ENCODE measurements around the gene RFFL. TPM values are rescaled to one million over a fixed set of nuclear protein-coding genes. Genes with fewer than 3 reads are reported as not detected.
A peak's percentile ranks its signal among the peaks of the same experiment; 100 is the strongest.

RFFL gene
- total and polyA plus RNA-seq, 8 donors: 19.6 to 42.0 (median 22.2) TPM

DNA sequence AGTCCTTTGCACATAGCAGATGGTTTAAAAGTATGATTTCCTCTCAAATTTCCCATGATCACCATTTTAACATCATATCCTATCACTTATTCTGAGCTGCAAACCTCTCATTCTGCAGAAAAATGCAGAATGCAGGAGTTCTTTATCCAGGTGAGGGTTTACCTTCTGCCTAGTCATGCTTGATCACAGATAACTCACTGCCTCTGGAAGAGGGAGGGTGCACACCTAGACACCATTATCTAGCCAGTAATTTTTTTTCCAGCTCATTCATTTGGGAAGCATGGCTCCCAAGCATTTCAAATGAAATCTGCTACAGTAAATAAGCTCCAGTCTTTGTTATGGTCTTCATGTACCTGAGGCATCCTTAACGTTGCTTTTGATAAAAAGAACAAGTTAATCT lies 38.0 kb downstream of the RFFL start:
- Histone ChIP-seq H3K4me1 (peaks cover 7 to 42% of the 10 kb centered on the region in 2 donors), H3K27ac (no peak overlapping the region), H3K9me3 (no peaks in the 10 kb centered on the region), H3K36me3 (peaks cover 0 to 30% of the 10 kb centered on the region in 2 donors), H3K27me3 (no peaks in the 10 kb centered on the region), H3K4me3 (no peak overlapping the region)
- intact Hi-C loops (cut with DNase I): no loop called here
- ATAC-seq: no peak
- TF ChIP-seq, protein P1, sequence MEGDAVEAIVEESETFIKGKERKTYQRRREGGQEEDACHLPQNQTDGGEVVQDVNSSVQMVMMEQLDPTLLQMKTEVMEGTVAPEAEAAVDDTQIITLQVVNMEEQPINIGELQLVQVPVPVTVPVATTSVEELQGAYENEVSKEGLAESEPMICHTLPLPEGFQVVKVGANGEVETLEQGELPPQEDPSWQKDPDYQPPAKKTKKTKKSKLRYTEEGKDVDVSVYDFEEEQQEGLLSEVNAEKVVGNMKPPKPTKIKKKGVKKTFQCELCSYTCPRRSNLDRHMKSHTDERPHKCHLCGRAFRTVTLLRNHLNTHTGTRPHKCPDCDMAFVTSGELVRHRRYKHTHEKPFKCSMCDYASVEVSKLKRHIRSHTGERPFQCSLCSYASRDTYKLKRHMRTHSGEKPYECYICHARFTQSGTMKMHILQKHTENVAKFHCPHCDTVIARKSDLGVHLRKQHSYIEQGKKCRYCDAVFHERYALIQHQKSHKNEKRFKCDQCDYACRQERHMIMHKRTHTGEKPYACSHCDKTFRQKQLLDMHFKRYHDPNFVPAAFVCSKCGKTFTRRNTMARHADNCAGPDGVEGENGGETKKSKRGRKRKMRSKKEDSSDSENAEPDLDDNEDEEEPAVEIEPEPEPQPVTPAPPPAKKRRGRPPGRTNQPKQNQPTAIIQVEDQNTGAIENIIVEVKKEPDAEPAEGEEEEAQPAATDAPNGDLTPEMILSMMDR (IDR thresholded peaks at IDR 0.05): no peak
- no peak for DNase-seq

DNA sequence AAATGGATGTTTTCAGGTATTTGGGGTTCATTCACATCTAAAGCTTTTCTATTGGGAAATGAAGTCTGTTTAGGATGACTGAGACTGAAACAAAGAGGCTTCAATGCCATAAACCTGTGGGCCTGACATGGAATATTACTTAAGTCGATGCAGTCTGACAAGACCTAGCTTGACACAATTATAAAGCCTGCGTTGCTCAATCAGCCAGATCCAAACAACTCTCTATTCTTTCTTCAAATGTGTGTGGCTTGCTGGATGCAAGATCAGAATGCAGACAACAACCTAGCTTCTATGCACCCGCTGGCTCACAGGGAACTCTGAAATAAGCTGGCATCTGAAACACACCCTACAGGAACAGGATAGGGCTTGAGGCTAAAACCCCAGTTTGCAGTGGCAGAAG lies 40.0 kb downstream of the RFFL start:
- Histone ChIP-seq H3K9me3 (no peaks in the 10 kb centered on the region), H3K4me1 (peaks cover 7 to 33% of the 10 kb centered on the region in 2 donors), H3K27me3 (no peaks in the 10 kb centered on the region), H3K27ac (peak overlapping the region; percentile 63 to 86), H3K4me3 (no peak overlapping the region), H3K36me3 (peaks cover 0 to 45% of the 10 kb centered on the region in 2 donors)
- TF ChIP-seq, protein P1 (IDR thresholded peaks at IDR 0.05): no peak
- intact Hi-C loops (cut with DNase I): no loop called here
- DNase-seq (no peak), ATAC-seq (no peak)

DNA sequence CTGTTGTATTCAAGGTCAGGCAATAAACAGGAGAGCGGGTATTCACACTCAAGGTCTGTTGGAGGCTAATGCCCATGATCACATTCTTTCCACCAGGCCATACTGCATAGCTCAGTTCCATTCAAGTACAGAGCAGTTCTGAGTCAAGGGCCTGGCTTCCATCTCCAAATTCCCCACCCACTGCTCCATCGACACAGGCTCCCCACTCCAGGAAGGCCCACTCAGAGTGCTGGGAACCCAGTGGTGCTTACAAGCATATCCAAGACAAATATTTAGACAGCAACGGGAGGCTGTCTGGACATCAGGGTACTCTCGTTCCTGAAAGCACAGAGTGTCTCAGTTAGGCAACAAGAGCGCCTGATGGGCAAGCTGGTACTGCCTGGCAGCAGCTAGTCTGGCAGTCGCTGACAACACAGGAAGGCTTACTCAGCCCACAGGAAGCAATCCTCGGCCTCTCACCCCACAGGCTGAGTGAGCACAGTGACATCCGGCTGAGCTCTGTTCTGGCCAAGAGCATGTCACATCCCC lies 40.9 kb downstream of the RFFL start:
- DNase-seq: peak in 3 of 4 donors; percentile 41 to 88 (median 86)
- no peak overlapping the region for H3K4me3 ChIP-seq
- ATAC-seq: peak; percentile 95
- no peaks in the 10 kb centered on the region for H3K27me3 ChIP-seq
- TF ChIP-seq, protein P1 (IDR thresholded peaks at IDR 0.05): peak in 1 of 2 donors; percentile 11
- H3K36me3 ChIP-seq: peaks cover 0 to 47% of the 10 kb centered on the region in 2 donors
- peaks cover 7 to 26% of the 10 kb centered on the region in 2 donors for H3K4me1 ChIP-seq
- peak overlapping the region; percentile 63 to 86 for H3K27ac ChIP-seq
- intact Hi-C loops (cut with DNase I): no loop called here
- H3K9me3 ChIP-seq: no peaks in the 10 kb centered on the region

DNA sequence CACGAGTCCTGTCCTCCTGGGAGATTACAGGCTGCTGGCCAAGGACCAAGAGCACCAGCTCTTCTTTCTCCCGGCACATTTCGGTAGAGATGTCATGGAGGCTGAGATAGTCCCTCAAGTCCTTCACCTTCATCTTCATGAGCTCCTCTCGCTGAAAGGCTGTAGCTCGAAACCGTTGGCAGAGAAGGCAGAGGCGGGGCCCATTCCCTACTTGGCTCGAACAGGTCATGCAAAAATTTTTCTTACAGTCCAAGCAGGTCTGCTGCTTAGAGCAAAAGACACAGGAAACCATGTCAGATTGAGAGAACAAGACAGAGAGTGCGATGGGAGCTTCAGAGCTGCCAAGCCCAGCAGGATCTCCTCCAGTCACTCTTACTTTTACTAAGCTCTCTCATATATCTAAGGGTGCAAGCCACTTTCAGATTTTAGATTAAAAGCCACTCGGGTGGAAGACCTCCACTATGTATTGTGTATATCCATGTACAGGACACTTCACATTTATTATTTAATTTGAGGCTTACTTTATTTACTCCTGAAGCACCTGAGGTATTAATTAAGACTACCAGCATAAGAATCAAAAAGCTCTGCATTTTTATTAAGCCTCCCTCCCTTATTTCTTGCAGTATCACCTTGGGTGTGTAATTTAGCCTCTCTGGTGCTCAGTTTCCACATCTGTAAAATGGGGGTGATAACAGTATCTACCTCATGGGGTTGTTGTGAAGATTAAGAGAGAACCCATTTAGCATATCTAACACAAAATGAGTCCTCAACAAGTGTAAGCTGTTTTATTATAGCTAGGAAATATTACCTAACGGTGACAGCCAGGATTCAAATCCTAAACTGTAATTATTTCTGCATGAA lies 41.8 kb downstream of the RFFL start:
- no peak overlapping the region for H3K4me3 ChIP-seq
- DNase-seq: no peak
- H3K9me3 ChIP-seq: no peaks in the 10 kb centered on the region
- peaks cover 0 to 56% of the 10 kb centered on the region in 2 donors for H3K36me3 ChIP-seq
- intact Hi-C loops (cut with DNase I): no loop called here
- peak overlapping the region; percentile 63 to 86 for H3K27ac ChIP-seq
- TF ChIP-seq, protein P1 (IDR thresholded peaks at IDR 0.05): no peak
- peaks cover 7 to 26% of the 10 kb centered on the region in 2 donors for H3K4me1 ChIP-seq
- no peak for ATAC-seq
- no peaks in the 10 kb centered on the region for H3K27me3 ChIP-seq
